K562 (cell line): ENCODE measurements around the gene VIM. TPM values are rescaled to one million over a fixed set of nuclear protein-coding genes. Genes with fewer than 3 reads are reported as not detected.

Experiments used
- CBX5 ChIP-seq: IDR thresholded peaks from 2 replicates; pipeline ENCODE4 v1.6.1; 2014; ENCODE audit warnings: low read depth, borderline replicate concordance
- CCNT2 ChIP-seq: IDR thresholded peaks from 2 replicates; pipeline ENCODE4 v1.6.1; 2011; ENCODE audit warnings: borderline replicate concordance, low read depth, mild to moderate bottlenecking, moderate library complexity, mixed read lengths, low read length; ENCODE audit not compliant: insufficient read length; ENCODE audit errors: extremely low read depth
- CHD4 ChIP-seq: fragments of 200-600 bp; sonication (generic); IDR thresholded peaks from 3 replicates; pipeline ENCODE4 v1.6.1; 2012; ENCODE audit warnings: low read depth, mild to moderate bottlenecking, mixed read lengths, low read length, inconsistent platforms; ENCODE audit not compliant: insufficient read depth, insufficient replicate concordance, poor library complexity, severe bottlenecking
- DACH1 ChIP-seq: fragments of 450-650 bp; IDR thresholded peaks from 2 replicates; pipeline ENCODE4 v1.6.1; 2018; ENCODE audit not compliant: partially characterized antibody
- DNMT1 ChIP-seq: fragments of 450-650 bp; IDR thresholded peaks from 2 replicates; pipeline ENCODE4 v1.6.1; 2016; ENCODE audit warnings: antibody characterized with exemption, mild to moderate bottlenecking
- FOXM1 ChIP-seq, 2 experiments: fragments of 450-650 bp in 1 of 2; sonication (generic) in 1 of 2; formaldehyde crosslinking in 1 of 2; IDR thresholded peaks; 2 replicates each; pipeline versions ENCODE4 v1.6.1 to v1.9.0; 2017 to 2022; ENCODE audit warnings: low read depth in 2 of 2, mild to moderate bottlenecking in 2 of 2, missing genetic modification reagents in 1 of 2, moderate library complexity in 1 of 2
- HOXB6 ChIP-seq: fragments of 250-450 bp; sonication (Bioruptor Pico); IDR thresholded peaks from 2 replicates; pipeline ENCODE4 v1.5.1; 2022; ENCODE audit warnings: mild to moderate bottlenecking, borderline replicate concordance
- ILF3 ChIP-seq: fragments of 450-650 bp; IDR thresholded peaks from 2 replicates; pipeline ENCODE4 v1.6.1; 2018; ENCODE audit warnings: antibody characterized with exemption, mild to moderate bottlenecking, moderate library complexity, borderline replicate concordance
- KLF1 ChIP-seq: fragments of 450-650 bp; IDR thresholded peaks from 2 replicates; pipeline ENCODE4 v1.6.1; 2016; ENCODE audit warnings: missing genetic modification characterization, missing compliant biosample characterization
- KLF6 ChIP-seq: fragments of 250-450 bp; sonication (Bioruptor Pico); IDR thresholded peaks from 2 replicates; pipeline ENCODE4 v1.4.0; 2020; ENCODE audit warnings: mild to moderate bottlenecking, moderate library complexity, borderline replicate concordance
- MYBL2 ChIP-seq, 2 experiments: fragments of 450-650 bp in 1 of 2; sonication (generic) in 1 of 2; formaldehyde crosslinking in 1 of 2; IDR thresholded peaks; 2 replicates each; pipeline versions ENCODE4 v1.6.1 to v1.8.1; 2017 to 2022; ENCODE audit warnings: borderline replicate concordance in 1 of 2, inconsistent platforms in 1 of 2, low read depth in 1 of 2, mild to moderate bottlenecking in 1 of 2, missing genetic modification reagents in 1 of 2, moderate library complexity in 1 of 2
- NRF1 ChIP-seq, 2 experiments: fragments of 450-650 bp; IDR thresholded peaks in 1 of 2; conservative IDR thresholded peaks in 1 of 2; 2 replicates each; pipeline ENCODE4 v1.6.1; 2014; ENCODE audit warnings: mild to moderate bottlenecking in 2 of 2
- RAD21 ChIP-seq, 2 experiments: fragments of 250-450 bp in 1 of 2; fragments of 450-650 bp in 1 of 2; sonication (Bioruptor Pico) in 1 of 2; formaldehyde crosslinking in 1 of 2; IDR thresholded peaks in 1 of 2; conservative IDR thresholded peaks in 1 of 2; 2 replicates each; pipeline versions ENCODE4 v1.4.0 to v1.8.0; 2020 to 2022; ENCODE audit warnings: mild to moderate bottlenecking in 2 of 2, moderate library complexity in 1 of 2
- RFX1 ChIP-seq: fragments of 450-650 bp; IDR thresholded peaks from 2 replicates; pipeline ENCODE4 v1.6.1; 2016; ENCODE audit warnings: mild to moderate bottlenecking, moderate library complexity
- SMC3 ChIP-seq: conservative IDR thresholded peaks from 2 replicates; pipeline ENCODE4 v1.6.1; 2011; ENCODE audit warnings: low read depth, low read length, improper control_type of control experiment; ENCODE audit not compliant: insufficient read depth
- STAG1 ChIP-seq: sonication (generic); formaldehyde crosslinking; IDR thresholded peaks from 2 replicates; pipeline ENCODE4 v1.5.0; 2020; ENCODE audit warnings: missing genetic modification reagents, borderline replicate concordance
- ZFP36 ChIP-seq: fragments of 150-350 bp; IDR thresholded peaks from 2 replicates; pipeline ENCODE4 v1.6.1; 2018; ENCODE audit warnings: low read length, low read depth; ENCODE audit not compliant: partially characterized antibody
- ZNF24 ChIP-seq: fragments of 450-650 bp; IDR thresholded peaks from 2 replicates; pipeline ENCODE4 v1.6.1; 2016
- ZNF408 ChIP-seq: fragments of 250-450 bp; sonication (Bioruptor Pico); IDR thresholded peaks from 2 replicates; pipeline ENCODE4 v1.4.0; 2020; ENCODE audit warnings: low read depth, mild to moderate bottlenecking, moderate library complexity
- ZNF511 ChIP-seq: sonication (generic); formaldehyde crosslinking; IDR thresholded peaks from 2 replicates; pipeline ENCODE4 v1.8.0; 2022; ENCODE audit warnings: mild to moderate bottlenecking, missing genetic modification reagents
- polyA plus RNA-seq, 8 experiments: library from polyadenylated mRNA; depleted of rRNA in 4 of 8; stranded (reverse) in 5 of 8; unstranded in 3 of 8; fragments of >200 nt; fragmentation: Nextera tagmentation in 2 of 8; fragmentation: Illumina TruSeq in 1 of 8; extraction: Ambion mirVana in 2 of 8; extraction: Trizol in 1 of 8; gene quantifications; 2 replicates each; pipeline versions ENCODE4 v1.2.1 to v1.2.3, GENCODE V29; 2011 to 2014; ENCODE audit warnings: inconsistent platforms in 1 of 8, missing spikeins in 1 of 8
- total RNA-seq, 7 experiments: library from RNA; depleted of rRNA in 6 of 7; stranded (reverse); fragments of >200 nt in 6 of 7; fragmentation: Illumina TruSeq in 2 of 7; extraction: Trizol in 2 of 7; gene quantifications; 2 replicates each; pipeline versions ENCODE4 v1.2.1 to v1.2.3, GENCODE V29; 2011 to 2021; ENCODE audit warnings: low replicate concordance in 1 of 7
- TF ChIP-seq, protein P1 (sequence below): fragments of 450-650 bp; IDR thresholded peaks from 2 replicates; pipeline ENCODE4 v1.6.1; 2016; ENCODE audit warnings: missing biosample characterization, missing genetic modification characterization
- TF ChIP-seq, protein P2 (sequence below): IDR thresholded peaks from 3 replicates; pipeline ENCODE4 v1.6.1; 2011; ENCODE audit warnings: borderline replicate concordance, mild to moderate bottlenecking, moderate library complexity; ENCODE audit not compliant: insufficient read length; ENCODE audit errors: extremely low read depth

The VIM gene
- total and polyA plus RNA-seq, 9 of the 15 experiments (the other 6 are each of a cell fraction or from before 2014, with no cell fraction given) = 86.0 to 621 (median 383) TPM

GRCh38 chr10:17229967-17230682, 2.1 kb downstream of the VIM start (continued):
- no peak for TF ChIP-seq ZNF408 (CRISPR knock-in tag)
- TF ChIP-seq CHD4 = no peak
- TF ChIP-seq, protein P1, sequence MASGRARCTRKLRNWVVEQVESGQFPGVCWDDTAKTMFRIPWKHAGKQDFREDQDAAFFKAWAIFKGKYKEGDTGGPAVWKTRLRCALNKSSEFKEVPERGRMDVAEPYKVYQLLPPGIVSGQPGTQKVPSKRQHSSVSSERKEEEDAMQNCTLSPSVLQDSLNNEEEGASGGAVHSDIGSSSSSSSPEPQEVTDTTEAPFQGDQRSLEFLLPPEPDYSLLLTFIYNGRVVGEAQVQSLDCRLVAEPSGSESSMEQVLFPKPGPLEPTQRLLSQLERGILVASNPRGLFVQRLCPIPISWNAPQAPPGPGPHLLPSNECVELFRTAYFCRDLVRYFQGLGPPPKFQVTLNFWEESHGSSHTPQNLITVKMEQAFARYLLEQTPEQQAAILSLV (tag) = no peak
- peak; percentile 30 for TF ChIP-seq CCNT2
- TF ChIP-seq ZFP36 = no peak
- no peak for TF ChIP-seq RFX1
- peak; percentile 93; the same call in 1 of the 2 replicates for TF ChIP-seq KLF1 (tag)
- TF ChIP-seq ZNF24 = peak; percentile 98
- TF ChIP-seq SMC3 = no peak
- no peak for TF ChIP-seq ILF3
- TF ChIP-seq RAD21 (CRISPR knock-in tag; conservative IDR thresholded peaks at IDR 0.05 in 1 of 2, IDR thresholded peaks at IDR 0.05 in 1 of 2) = no peak
- TF ChIP-seq NRF1 (conservative IDR thresholded peaks at IDR 0.05 in 1 of 2, IDR thresholded peaks at IDR 0.05 in 1 of 2) = peak; percentile 78 to 83
- peak; percentile 94 for TF ChIP-seq KLF6 (CRISPR knock-in tag)
- TF ChIP-seq, protein P2, sequence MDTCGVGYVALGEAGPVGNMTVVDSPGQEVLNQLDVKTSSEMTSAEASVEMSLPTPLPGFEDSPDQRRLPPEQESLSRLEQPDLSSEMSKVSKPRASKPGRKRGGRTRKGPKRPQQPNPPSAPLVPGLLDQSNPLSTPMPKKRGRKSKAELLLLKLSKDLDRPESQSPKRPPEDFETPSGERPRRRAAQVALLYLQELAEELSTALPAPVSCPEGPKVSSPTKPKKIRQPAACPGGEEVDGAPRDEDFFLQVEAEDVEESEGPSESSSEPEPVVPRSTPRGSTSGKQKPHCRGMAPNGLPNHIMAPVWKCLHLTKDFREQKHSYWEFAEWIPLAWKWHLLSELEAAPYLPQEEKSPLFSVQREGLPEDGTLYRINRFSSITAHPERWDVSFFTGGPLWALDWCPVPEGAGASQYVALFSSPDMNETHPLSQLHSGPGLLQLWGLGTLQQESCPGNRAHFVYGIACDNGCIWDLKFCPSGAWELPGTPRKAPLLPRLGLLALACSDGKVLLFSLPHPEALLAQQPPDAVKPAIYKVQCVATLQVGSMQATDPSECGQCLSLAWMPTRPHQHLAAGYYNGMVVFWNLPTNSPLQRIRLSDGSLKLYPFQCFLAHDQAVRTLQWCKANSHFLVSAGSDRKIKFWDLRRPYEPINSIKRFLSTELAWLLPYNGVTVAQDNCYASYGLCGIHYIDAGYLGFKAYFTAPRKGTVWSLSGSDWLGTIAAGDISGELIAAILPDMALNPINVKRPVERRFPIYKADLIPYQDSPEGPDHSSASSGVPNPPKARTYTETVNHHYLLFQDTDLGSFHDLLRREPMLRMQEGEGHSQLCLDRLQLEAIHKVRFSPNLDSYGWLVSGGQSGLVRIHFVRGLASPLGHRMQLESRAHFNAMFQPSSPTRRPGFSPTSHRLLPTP = no peak
- no peak for TF ChIP-seq DACH1
- TF ChIP-seq MYBL2 (IDR thresholded peaks at IDR 0.05; ENCODE audit: low read depth) = peak; percentile 56; the same call in 1 of the 2 replicates
- TF ChIP-seq MYBL2 (CRISPR knock-in tag; IDR thresholded peaks at IDR 0.05; ENCODE audit: borderline replicate concordance) = no peak
- no peak for TF ChIP-seq DNMT1
- TF ChIP-seq CBX5 = no peak
- TF ChIP-seq FOXM1 (IDR thresholded peaks at IDR 0.05; ENCODE audit: low read depth) = peak; percentile 40; the same call in 1 of the 2 replicates
- no peak for TF ChIP-seq FOXM1 (CRISPR knock-in tag; IDR thresholded peaks at IDR 0.05; ENCODE audit: low read depth)
- TF ChIP-seq STAG1 (CRISPR knock-in tag) = no peak
- TF ChIP-seq HOXB6 = no peak
- no peak for TF ChIP-seq ZNF511 (CRISPR knock-in tag)
